ENCODE results near the gene SMCO4.

SMCO4 gene

DNA sequence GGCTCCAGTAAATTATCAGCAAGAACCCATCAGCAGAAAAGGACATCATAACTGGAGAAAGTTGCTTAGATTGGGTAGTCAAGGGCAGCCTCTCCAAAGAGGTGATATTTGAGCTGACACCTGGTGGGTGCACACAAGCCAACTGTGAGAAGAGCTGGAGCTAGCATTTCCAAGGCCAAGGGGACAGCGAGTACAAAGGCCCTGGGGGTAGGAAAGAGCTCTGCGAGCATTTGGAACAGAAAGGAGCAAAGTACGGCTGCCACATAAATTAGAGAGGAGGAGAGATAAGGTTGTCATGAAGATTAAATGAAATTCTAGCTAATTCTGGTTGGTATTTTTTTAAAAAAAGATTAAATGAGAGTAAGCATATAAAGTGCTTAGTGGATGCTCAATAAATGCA, 21.7 kb upstream of the SMCO4 start:
- DNase-seq (ENCODE audit: extremely low spot score), result peak; percentile 20
- CTCF ChIA-PET, result no interaction called here
- POLR2A ChIA-PET, result no interaction called here

DNA sequence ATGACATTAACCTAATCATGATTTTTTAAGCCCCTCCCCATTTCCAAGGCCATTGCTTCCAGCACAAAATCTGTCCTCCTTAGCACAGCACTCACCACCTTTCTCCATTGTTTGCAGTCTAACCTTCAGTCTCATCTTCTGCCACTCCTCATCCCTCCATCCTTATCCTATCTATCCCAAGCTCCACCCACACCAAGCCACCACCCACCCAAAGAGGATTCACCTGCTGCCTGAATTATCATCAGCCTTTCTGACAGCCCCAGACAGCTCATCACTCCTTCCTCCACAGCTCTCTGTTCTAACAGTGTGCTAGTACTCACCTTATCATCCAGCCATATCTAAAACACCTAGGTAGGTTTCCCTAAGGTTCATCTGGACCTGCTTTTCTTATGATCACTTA, 20.7 kb upstream of the SMCO4 start:
- POLR2A ChIA-PET, result no interaction called here
- CTCF ChIA-PET, result no interaction called here
- no peak for DNase-seq (ENCODE audit: extremely low spot score)
- TF ChIP-seq L3MBTL2 (conservative IDR thresholded peaks at IDR 0.05), result no peak
- TF ChIP-seq HDGF (IDR thresholded peaks at IDR 0.05; ENCODE audit: borderline replicate concordance), result no peak
- TF ChIP-seq, protein P1, sequence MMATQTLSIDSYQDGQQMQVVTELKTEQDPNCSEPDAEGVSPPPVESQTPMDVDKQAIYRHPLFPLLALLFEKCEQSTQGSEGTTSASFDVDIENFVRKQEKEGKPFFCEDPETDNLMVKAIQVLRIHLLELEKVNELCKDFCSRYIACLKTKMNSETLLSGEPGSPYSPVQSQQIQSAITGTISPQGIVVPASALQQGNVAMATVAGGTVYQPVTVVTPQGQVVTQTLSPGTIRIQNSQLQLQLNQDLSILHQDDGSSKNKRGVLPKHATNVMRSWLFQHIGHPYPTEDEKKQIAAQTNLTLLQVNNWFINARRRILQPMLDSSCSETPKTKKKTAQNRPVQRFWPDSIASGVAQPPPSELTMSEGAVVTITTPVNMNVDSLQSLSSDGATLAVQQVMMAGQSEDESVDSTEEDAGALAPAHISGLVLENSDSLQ (IDR thresholded peaks at IDR 0.05), result no peak
- no peak for TF ChIP-seq ZNF384 (IDR thresholded peaks at IDR 0.05)
- TF ChIP-seq NFRKB (IDR thresholded peaks at IDR 0.05), result no peak
- no peak for TF ChIP-seq TARDBP (IDR thresholded peaks at IDR 0.05)
- no peak for TF ChIP-seq BHLHE40 (IDR thresholded peaks at IDR 0.05; ENCODE audit: borderline replicate concordance)
- TF ChIP-seq FOXA1 (IDR thresholded peaks at IDR 0.05), result no peak
- no peak for TF ChIP-seq ELF4 (IDR thresholded peaks at IDR 0.05)
- TF ChIP-seq ARNT (IDR thresholded peaks at IDR 0.05), result no peak
- TF ChIP-seq CTBP1 (IDR thresholded peaks at IDR 0.05; ENCODE audit: borderline replicate concordance), result no peak
- no peak for TF ChIP-seq FOXM1 (IDR thresholded peaks at IDR 0.05; ENCODE audit: borderline replicate concordance)
- TF ChIP-seq SUZ12 (IDR thresholded peaks at IDR 0.05), result no peak
- TF ChIP-seq LEF1 (IDR thresholded peaks at IDR 0.05; ENCODE audit: borderline replicate concordance), result no peak
- TF ChIP-seq FOXK2 (IDR thresholded peaks at IDR 0.05), result no peak
- no peak for TF ChIP-seq SP1 (IDR thresholded peaks at IDR 0.05)

More for the DNA sequence above, 21.7 kb upstream of the SMCO4 start:
- TF ChIP-seq ELF4 (IDR thresholded peaks at IDR 0.05) (no peak), ZNF384 (IDR thresholded peaks at IDR 0.05) (no peak), ARNT (IDR thresholded peaks at IDR 0.05) (no peak), HDGF (IDR thresholded peaks at IDR 0.05; ENCODE audit: borderline replicate concordance) (no peak), FOXK2 (IDR thresholded peaks at IDR 0.05) (no peak), FOXA1 (IDR thresholded peaks at IDR 0.05) (no peak), LEF1 (IDR thresholded peaks at IDR 0.05; ENCODE audit: borderline replicate concordance) (no peak)

DNA sequence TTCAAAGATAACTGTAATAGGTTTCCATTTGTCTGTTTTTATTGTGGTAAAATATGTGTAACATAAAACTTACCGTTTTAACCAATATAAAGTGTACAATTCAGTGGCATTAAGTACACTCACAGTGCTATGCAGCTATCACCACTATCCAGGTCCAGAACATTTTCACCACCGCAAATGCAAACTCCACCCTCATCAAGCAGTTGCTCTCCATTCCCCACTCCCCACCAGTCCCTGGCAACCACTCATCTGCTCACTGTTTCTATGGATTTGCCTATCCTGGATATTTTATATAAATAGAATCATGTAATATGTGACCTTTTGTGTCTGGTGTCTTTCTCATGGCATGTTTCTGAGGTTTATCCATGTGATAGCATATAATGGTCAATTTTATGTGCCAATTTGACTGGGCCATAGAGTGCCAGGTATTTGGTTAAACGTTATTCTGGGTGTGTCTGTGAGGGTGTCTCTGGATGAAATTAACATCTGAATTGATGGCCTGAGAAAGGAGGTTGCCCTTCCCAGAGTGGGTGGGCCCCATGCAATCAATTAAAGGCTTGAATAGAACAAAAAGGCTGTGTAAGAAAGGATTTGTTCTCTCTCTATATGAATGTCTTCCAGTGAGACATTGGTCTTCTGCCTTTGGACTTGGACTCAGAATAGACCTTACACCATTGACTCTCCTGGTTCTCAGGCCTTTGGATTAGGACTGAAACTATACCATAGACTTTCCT, 17.2 kb upstream of the SMCO4 start:
- ChIA-PET CTCF (interaction anchor here (0.6 kb wide), 1 partner anchor 178 kb away, joined by 4 read pairs; no protein-coding TSS in a partner anchor), POLR2A (no interaction called here)
- no peak for DNase-seq (ENCODE audit: extremely low spot score)
- TF ChIP-seq ARNT (IDR thresholded peaks at IDR 0.05) (no peak), L3MBTL2 (conservative IDR thresholded peaks at IDR 0.05) (no peak), LEF1 (IDR thresholded peaks at IDR 0.05; ENCODE audit: borderline replicate concordance) (no peak), FOXK2 (IDR thresholded peaks at IDR 0.05) (no peak)

DNA sequence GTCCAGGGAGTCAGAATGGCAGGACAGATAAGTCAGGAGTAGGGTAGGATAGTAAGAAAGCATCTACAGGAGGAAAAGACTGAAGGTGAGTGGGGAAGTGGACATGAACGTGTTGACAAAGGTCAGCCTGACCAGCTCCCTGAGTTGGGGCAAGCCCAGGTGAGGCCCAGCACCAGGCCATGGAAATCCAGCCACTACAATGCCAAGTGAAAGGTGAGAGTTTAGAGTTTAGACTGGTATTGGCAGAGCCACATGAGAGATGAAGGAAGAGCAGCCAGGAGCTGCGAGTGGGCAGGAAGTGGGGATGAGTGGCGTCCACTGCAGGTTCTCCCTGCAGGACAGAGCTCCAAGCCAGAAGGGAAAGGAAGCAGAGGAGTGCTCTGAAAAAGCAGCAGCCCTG, 16.5 kb upstream of the SMCO4 start:
- no peak for TF ChIP-seq ZNF384 (IDR thresholded peaks at IDR 0.05)
- TF ChIP-seq CTBP1 (IDR thresholded peaks at IDR 0.05; ENCODE audit: borderline replicate concordance), result no peak
- no peak for TF ChIP-seq HDGF (IDR thresholded peaks at IDR 0.05; ENCODE audit: borderline replicate concordance)
- TF ChIP-seq ELF4 (IDR thresholded peaks at IDR 0.05), result no peak
- TF ChIP-seq TARDBP (IDR thresholded peaks at IDR 0.05), result no peak
- no peak for TF ChIP-seq SUZ12 (IDR thresholded peaks at IDR 0.05)
- no peak for TF ChIP-seq LEF1 (IDR thresholded peaks at IDR 0.05; ENCODE audit: borderline replicate concordance)
- TF ChIP-seq FOXA1 (IDR thresholded peaks at IDR 0.05), result no peak
- no peak for TF ChIP-seq SP1 (IDR thresholded peaks at IDR 0.05)
- no peak for TF ChIP-seq FOXM1 (IDR thresholded peaks at IDR 0.05; ENCODE audit: borderline replicate concordance)
- TF ChIP-seq, protein P1 (IDR thresholded peaks at IDR 0.05), result no peak
- no peak for TF ChIP-seq BHLHE40 (IDR thresholded peaks at IDR 0.05; ENCODE audit: borderline replicate concordance)
- TF ChIP-seq FOXK2 (IDR thresholded peaks at IDR 0.05), result no peak
- no peak for TF ChIP-seq L3MBTL2 (conservative IDR thresholded peaks at IDR 0.05)
- POLR2A ChIA-PET, result no interaction called here
- no peak for DNase-seq (ENCODE audit: extremely low spot score)
- CTCF ChIA-PET, result no interaction called here

DNA sequence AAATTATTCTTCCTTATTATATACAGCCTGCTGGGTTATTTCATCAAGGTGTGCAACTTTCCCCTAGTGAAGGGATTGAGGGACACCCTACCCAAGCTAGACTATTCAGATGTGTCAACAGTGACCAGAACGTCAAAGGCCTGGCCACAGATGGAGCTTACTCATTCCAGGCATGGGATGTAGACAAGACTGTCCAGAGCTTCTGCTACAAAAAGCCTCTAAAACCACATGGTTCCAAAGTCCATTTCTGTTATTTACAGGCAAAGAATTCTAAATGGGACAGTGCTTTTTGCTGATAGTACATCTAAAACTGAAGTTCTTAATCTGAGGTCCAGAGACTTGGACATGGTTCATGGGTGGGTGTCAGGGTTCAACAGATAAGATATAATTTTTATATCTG, 9.7 kb upstream of the SMCO4 start:
- ChIA-PET POLR2A (no interaction called here), CTCF (no interaction called here)
- TF ChIP-seq, protein P1 (IDR thresholded peaks at IDR 0.05), result no peak
- DNase-seq (ENCODE audit: extremely low spot score), result no peak

DNA sequence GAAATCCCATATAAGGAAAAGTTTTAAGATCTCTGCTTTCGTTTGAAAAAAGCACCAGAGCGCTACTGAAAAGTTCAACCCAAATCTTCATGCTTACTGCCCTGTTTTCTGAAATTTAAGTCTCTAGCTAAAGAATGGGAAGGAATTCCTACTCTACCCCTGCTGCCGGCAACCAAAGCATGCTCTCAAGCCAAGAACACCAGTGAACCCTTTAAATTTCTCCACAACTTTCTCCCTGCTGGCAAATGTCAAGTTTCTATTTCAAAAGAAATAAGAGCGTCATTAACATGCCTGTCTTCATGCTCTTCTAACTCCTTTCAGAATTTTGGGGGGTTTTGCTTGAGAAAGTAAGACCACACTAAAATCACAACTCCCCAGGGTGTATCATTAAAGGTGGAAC, 6.8 kb upstream of the SMCO4 start:
- POLR2A ChIA-PET, result no interaction called here
- DNase-seq (ENCODE audit: extremely low spot score), result no peak
- CTCF ChIA-PET, result interaction anchor here (0.6 kb wide), 1 partner anchor 490 kb away, joined by 4 read pairs; no protein-coding TSS in a partner anchor
- TF ChIP-seq TARDBP (IDR thresholded peaks at IDR 0.05) (no peak), SP1 (IDR thresholded peaks at IDR 0.05) (no peak), ARNT (IDR thresholded peaks at IDR 0.05) (no peak), BHLHE40 (IDR thresholded peaks at IDR 0.05; ENCODE audit: borderline replicate concordance) (no peak), L3MBTL2 (conservative IDR thresholded peaks at IDR 0.05) (no peak), FOXA1 (IDR thresholded peaks at IDR 0.05) (no peak), CTBP1 (IDR thresholded peaks at IDR 0.05; ENCODE audit: borderline replicate concordance) (no peak), ZNF384 (IDR thresholded peaks at IDR 0.05) (no peak), LEF1 (IDR thresholded peaks at IDR 0.05; ENCODE audit: borderline replicate concordance) (no peak), SUZ12 (IDR thresholded peaks at IDR 0.05) (no peak), ELF4 (IDR thresholded peaks at IDR 0.05) (no peak), FOXK2 (IDR thresholded peaks at IDR 0.05) (no peak), FOXM1 (IDR thresholded peaks at IDR 0.05; ENCODE audit: borderline replicate concordance) (no peak), NFRKB (IDR thresholded peaks at IDR 0.05) (no peak), HDGF (IDR thresholded peaks at IDR 0.05; ENCODE audit: borderline replicate concordance) (no peak)
- TF ChIP-seq, protein P1 (IDR thresholded peaks at IDR 0.05), result no peak

Measured in HEK293T (cell line).